Adrenal gland (tissue), 19 donors: ENCODE measurements around the gene TCEA3. TPM values are rescaled to one million over a fixed set of nuclear protein-coding genes. Genes with fewer than 3 reads are reported as not detected.
A peak's percentile ranks its signal among the peaks of the same experiment; 100 is the strongest.

Experiments
- DNase-seq, 7 donors: peaks; one replicate each; pipeline ENCODE4 v3.0.0-alpha.2; 2019 to 2020
- H3K27ac ChIP-seq, 5 donors: fragments of 200-600 bp; sonication (generic) in 4 of 5; 1 replicate in 3 of 5; 2 replicates in 2 of 5; pipeline versions ENCODE4 v1.5.1 to v1.8.0; 2016 to 2020; ENCODE audit warnings: mild to moderate bottlenecking in 1 of 5
- H3K27me3 ChIP-seq: fragments of 200-600 bp; 2 replicates; pipeline ENCODE4 v1.8.0; 2021
- H3K36me3 ChIP-seq, 2 donors: fragments of 200-600 bp; replicated peaks in 1 of 2; 1 replicate in 1 of 2; 2 replicates in 1 of 2; pipeline versions ENCODE4 v1.5.1 to v1.8.0; 2018 to 2022
- H3K4me1 ChIP-seq, 2 donors: fragments of 200-600 bp; replicated peaks in 1 of 2; 1 replicate in 1 of 2; 2 replicates in 1 of 2; pipeline versions ENCODE4 v1.5.1 to v1.8.0; 2018 to 2021
- H3K4me3 ChIP-seq, 4 donors: fragments of 200-600 bp; sonication (generic) in 3 of 4; one replicate each; pipeline ENCODE4 v1.5.1; 2016 to 2018
- H3K9me3 ChIP-seq, 3 donors: fragments of 200-600 bp; sonication (generic) in 1 of 3; replicated peaks in 1 of 3; 1 replicate in 2 of 3; 2 replicates in 1 of 3; pipeline versions ENCODE4 v1.5.1 to v1.8.0; 2016 to 2021
- POLR2A ChIP-seq, 2 donors: fragments of 450-650 bp; IDR thresholded peaks; one replicate each; pipeline ENCODE4 v1.6.1; 2017; ENCODE audit warnings: antibody characterized with exemption in 2 of 2, mild to moderate bottlenecking in 2 of 2, moderate library complexity in 1 of 2
- WGBS, 4 donors: extraction: QIAGEN DNeasy Blood & Tissue Kit in 2 of 4; methylation state at CpG; one replicate each; pipeline versions ENCODE4 v1.1.5 to v1.1.7; 2013 to 2017; 5-methylcytosine and 5-hydroxymethylcytosine counted together
- intact Hi-C, 2 donors: fragments of 100-400 bp; cut with DNase I; formaldehyde crosslinking; loops; one replicate each; pipeline versions ENCODE4 v1.14.1 to v1.15.0; 2022 to 2023
- long read RNA-seq, 10 donors: library from polyadenylated mRNA in 3 of 10; unstranded in 2 of 10; stranded (forward) in 1 of 10; transcript quantifications; one replicate each; pipeline ENCODE4 v2.0.0 and lab custom pipeline, GENCODE V29; 2021 to 2026
- polyA plus RNA-seq, 3 donors: library from polyadenylated mRNA; stranded (reverse); fragments of 200-250 nt in 2 of 3; fragments of 350-450 nt in 1 of 3; fragmentation: Illumina TruSeq in 1 of 3; extraction: RNeasy Lipid Tissue Mini Kit (QIAGEN cat#74804) in 1 of 3; gene quantifications; one replicate each; pipeline ENCODE4 v1.2.3, GENCODE V29; 2013 to 2014
- total RNA-seq, 9 donors: library from RNA; depleted of rRNA in 4 of 9; stranded (reverse); fragments of >200 nt in 4 of 9; fragments of 120-200 nt in 1 of 9; fragmentation: NEBNext Ultra II Directional in 1 of 9; extraction: Animal tissue kit (Norgen Biotek cat#: 25700) in 1 of 9; gene quantifications; one replicate each; pipeline versions ENCODE4 v1.1.0 to v1.2.4, GENCODE V29; 2013 to 2023
- TF ChIP-seq, protein P1 (sequence below), 6 experiments: fragments of 450-650 bp in 4 of 6; fragments of 200-600 bp in 2 of 6; sonication (generic) in 1 of 6; IDR thresholded peaks; 1 replicate in 5 of 6; 2 replicates in 1 of 6; pipeline versions ENCODE4 v1.5.1 to v1.8.0; 2016 to 2021; ENCODE audit warnings: antibody characterized with exemption in 6 of 6, mild to moderate bottlenecking in 2 of 6, moderate library complexity in 1 of 6
- donor health status: healthy with polysubstance abuse.
- donor health status: Bipolar disorder and iron deficiency.
- donor health status: DM: yes; HTN: yes; CAD: no.
- donor health status: DM: no; HTN: no; CAD: no.
- donor health status: DM: no; HTN: no; CAD: no.
- donor health status: DM: yes; HTN: yes; CAD: no.

TCEA3 gene
- 100 to 1,000 TPM in 6 of 9 donors, 10 to 100 TPM in 3; 23.6 to 171 (median 122) TPM for total RNA-seq
- polyA plus RNA-seq, result 100 to 1,000 TPM in 2 of 3 donors, 10 to 100 TPM in 1; 51.8 to 132 (median 102) TPM
- long read RNA-seq, donor 1, transcript TCEA3-203 (11 exons, 1,559 nt), result major isoform, 28 of 46 reads
- long read RNA-seq, donor 1, partial matches to known transcripts, result 15 of 46 reads
- long read RNA-seq, donor 1, other reads (novel, unspliced or antisense), result 0 of 46 reads
- long read RNA-seq, donor 2, transcript TCEA3-203 (11 exons, 1,559 nt), result major isoform, 41 of 59 reads
- long read RNA-seq, donor 2, partial matches to known transcripts, result 15 of 59 reads
- long read RNA-seq, donor 2, other reads (novel, unspliced or antisense), result 0 of 59 reads
- long read RNA-seq, donor 3, transcript TCEA3-203 (11 exons, 1,559 nt), result major isoform, 24 of 29 reads
- long read RNA-seq, donor 3, partial matches to known transcripts, result 5 of 29 reads
- long read RNA-seq, donor 3, other reads (novel, unspliced or antisense), result 0 of 29 reads
- long read RNA-seq, donor 4, transcript TCEA3-203 (11 exons, 1,559 nt), result major isoform, 171 of 217 reads
- long read RNA-seq, donor 4, partial matches to known transcripts, result 23 of 217 reads
- long read RNA-seq, donor 4, other reads (novel, unspliced or antisense), result 21 of 217 reads
- long read RNA-seq, donor 5, transcript TCEA3-203 (11 exons, 1,559 nt), result major isoform, 197 of 292 reads
- long read RNA-seq, donor 5, transcript TCEA3-205 (11 exons, 1,659 nt), result minor isoform, 9 of 292 reads
- long read RNA-seq, donor 5, partial matches to known transcripts, result 18 of 292 reads
- long read RNA-seq, donor 5, other reads (novel, unspliced or antisense), result 67 of 292 reads
- long read RNA-seq, donor 6, transcript TCEA3-203 (11 exons, 1,559 nt), result major isoform, 68 of 106 reads
- long read RNA-seq, donor 6, partial matches to known transcripts, result 20 of 106 reads
- long read RNA-seq, donor 6, other reads (novel, unspliced or antisense), result 17 of 106 reads
- long read RNA-seq, donor 7, transcript TCEA3-203 (11 exons, 1,559 nt), result major isoform, 13 of 18 reads
- long read RNA-seq, donor 7, partial matches to known transcripts, result 5 of 18 reads
- long read RNA-seq, donor 7, other reads (novel, unspliced or antisense), result 0 of 18 reads
- long read RNA-seq, donor 8, transcript TCEA3-203 (11 exons, 1,559 nt), result major isoform, 52 of 82 reads
- long read RNA-seq, donor 8, partial matches to known transcripts, result 21 of 82 reads
- long read RNA-seq, donor 8, other reads (novel, unspliced or antisense), result 7 of 82 reads
- long read RNA-seq, donor 9, transcript TCEA3-203 (11 exons, 1,559 nt), result major isoform, 28 of 45 reads
- long read RNA-seq, donor 9, partial matches to known transcripts, result 14 of 45 reads
- long read RNA-seq, donor 9, other reads (novel, unspliced or antisense), result 0 of 45 reads
- long read RNA-seq, donor 10, transcript TCEA3-203 (11 exons, 1,559 nt), result major isoform, 14 of 20 reads
- long read RNA-seq, donor 10, partial matches to known transcripts, result 6 of 20 reads
- long read RNA-seq, donor 10, other reads (novel, unspliced or antisense), result 0 of 20 reads

GRCh38 chr1:23424293-23425192, at the start of gene TCEA3:
Gene TCEA3, minus strand, starts transcription at chr1:23424748. Its CDS starts 115 bp downstream, at chr1:23424633.
- H3K4me3 ChIP-seq, result peak within 1 kb of the TSS; percentile 0 to 82 (median 40)
- H3K9me3 ChIP-seq, result no peaks in the 10 kb centered on the region
- DNase-seq, result peak; percentile 76 to 84 (median 80)
- 1 to 6% (median 1%) methylated on average over 3 to 82 of the region's 84 CpGs for WGBS, 4 donors
- peaks cover 27 to 41% of the 10 kb centered on the region in 2 donors for H3K4me1 ChIP-seq
- H3K27me3 ChIP-seq, result no peaks in the 10 kb centered on the region
- H3K36me3 ChIP-seq, result no peaks in the 10 kb centered on the region
- peak within 1 kb of the TSS; percentile 57 to 89 (median 85) for H3K27ac ChIP-seq
- intact Hi-C loops, result loop anchor here (5.0 to 10.0 kb wide), 2 partner anchors 48 to 110 kb away; partner anchors contain the start of gene E2F2 (in 1 of the 2)
- TF ChIP-seq, protein P1, sequence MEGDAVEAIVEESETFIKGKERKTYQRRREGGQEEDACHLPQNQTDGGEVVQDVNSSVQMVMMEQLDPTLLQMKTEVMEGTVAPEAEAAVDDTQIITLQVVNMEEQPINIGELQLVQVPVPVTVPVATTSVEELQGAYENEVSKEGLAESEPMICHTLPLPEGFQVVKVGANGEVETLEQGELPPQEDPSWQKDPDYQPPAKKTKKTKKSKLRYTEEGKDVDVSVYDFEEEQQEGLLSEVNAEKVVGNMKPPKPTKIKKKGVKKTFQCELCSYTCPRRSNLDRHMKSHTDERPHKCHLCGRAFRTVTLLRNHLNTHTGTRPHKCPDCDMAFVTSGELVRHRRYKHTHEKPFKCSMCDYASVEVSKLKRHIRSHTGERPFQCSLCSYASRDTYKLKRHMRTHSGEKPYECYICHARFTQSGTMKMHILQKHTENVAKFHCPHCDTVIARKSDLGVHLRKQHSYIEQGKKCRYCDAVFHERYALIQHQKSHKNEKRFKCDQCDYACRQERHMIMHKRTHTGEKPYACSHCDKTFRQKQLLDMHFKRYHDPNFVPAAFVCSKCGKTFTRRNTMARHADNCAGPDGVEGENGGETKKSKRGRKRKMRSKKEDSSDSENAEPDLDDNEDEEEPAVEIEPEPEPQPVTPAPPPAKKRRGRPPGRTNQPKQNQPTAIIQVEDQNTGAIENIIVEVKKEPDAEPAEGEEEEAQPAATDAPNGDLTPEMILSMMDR (IDR thresholded peaks at IDR 0.05), result peak in 1 of 6 experiments; percentile 5
- peak in 1 of 2 donors; percentile 41 for TF ChIP-seq POLR2A (IDR thresholded peaks at IDR 0.05)

DNA sequence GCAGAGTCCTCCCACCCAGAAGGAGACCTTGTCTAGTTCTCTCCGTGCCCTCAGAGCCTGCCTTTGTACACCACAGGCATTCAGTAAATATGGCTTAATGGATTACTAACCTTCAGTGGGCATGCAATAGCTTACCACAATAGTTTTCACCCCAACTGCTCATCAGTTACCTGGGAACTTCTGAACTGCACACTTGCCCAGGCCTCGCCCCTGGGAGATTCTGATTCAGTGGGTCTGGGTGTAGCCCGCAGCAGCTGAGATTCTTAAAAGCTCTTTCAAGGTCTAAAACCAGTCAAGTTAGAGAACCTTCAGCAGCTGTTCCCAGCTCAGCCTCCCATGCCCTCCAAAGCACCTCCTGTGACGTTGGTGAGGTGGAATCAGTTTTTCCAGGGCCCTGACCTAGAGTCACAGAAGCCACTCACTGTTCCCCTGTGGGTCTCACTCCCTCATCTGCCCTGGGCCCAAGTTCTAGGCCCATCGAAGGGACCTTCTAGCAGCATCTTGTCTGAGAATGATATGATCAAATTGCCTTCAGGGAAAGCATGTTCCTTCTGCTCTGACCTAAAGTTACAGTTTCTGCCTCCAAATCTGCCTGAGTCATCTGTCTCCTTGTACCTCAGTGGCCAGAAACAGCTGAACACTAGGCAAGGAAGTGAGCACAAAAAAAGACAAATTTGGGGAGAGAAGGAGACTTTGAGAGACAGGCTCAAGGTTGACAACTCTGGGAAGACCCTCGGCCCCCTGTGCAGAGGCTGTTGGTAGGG, 48.7 kb upstream of the TCEA3 start:
- no peak for TF ChIP-seq POLR2A (IDR thresholded peaks at IDR 0.05)
- TF ChIP-seq, protein P1 (IDR thresholded peaks at IDR 0.05), result no peak
- Histone ChIP-seq H3K36me3 (no peaks in the 10 kb centered on the region), H3K27ac (peak overlapping the region; percentile 42 to 85 (median 51)), H3K4me1 (peaks cover 0 to 32% of the 10 kb centered on the region in 2 donors), H3K4me3 (no peak overlapping the region), H3K27me3 (no peaks in the 10 kb centered on the region), H3K9me3 (no peaks in the 10 kb centered on the region)
- DNase-seq, result peak; percentile 46 to 86 (median 73)
- intact Hi-C loops, result loop anchor here (5.0 kb wide), 1 partner anchor 46 kb away; no protein-coding TSS in a partner anchor
- 55 to 62% (median 59%) methylated on average over 6 of the region's 6 CpGs for WGBS, 4 donors
